Testis (tissue), 2 donors: ENCODE data around the gene SOWAHC.

Experiments used
- POLR2A ChIP-seq: fragments of 450-650 bp; IDR thresholded peaks from one replicate; pipeline ENCODE4 v1.6.1; 2017; ENCODE audit warnings: antibody characterized with exemption, mild to moderate bottlenecking, moderate library complexity
- TF ChIP-seq, protein P1 (sequence below), 3 experiments: fragments of 450-650 bp in 2 of 3; fragments of 200-600 bp in 1 of 3; sonication (generic) in 1 of 3; IDR thresholded peaks; one replicate each; pipeline ENCODE4 v1.5.1; 2016 to 2019; ENCODE audit warnings: antibody characterized with exemption in 3 of 3, mild to moderate bottlenecking in 2 of 3, moderate library complexity in 1 of 3

DNA sequence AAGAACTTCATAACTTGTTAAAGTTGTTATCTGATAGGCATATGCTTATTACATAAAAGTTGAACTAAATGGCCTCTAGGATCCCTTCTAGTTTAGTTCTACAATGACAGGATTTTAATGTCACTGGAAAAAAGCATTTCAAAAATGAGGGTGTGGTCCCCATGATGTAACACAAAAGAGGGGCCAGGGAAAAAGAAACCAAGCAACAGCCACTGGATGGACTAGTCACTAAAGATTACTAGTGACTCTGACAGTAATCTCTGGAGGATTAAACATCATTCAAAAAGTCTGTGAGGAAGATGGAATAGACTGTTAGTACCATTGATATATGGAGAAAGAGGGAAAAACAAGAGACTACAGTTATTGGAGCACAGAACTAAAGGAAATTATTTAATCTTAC lies 23.0 kb upstream of the SOWAHC start:
- TF ChIP-seq, protein P1, sequence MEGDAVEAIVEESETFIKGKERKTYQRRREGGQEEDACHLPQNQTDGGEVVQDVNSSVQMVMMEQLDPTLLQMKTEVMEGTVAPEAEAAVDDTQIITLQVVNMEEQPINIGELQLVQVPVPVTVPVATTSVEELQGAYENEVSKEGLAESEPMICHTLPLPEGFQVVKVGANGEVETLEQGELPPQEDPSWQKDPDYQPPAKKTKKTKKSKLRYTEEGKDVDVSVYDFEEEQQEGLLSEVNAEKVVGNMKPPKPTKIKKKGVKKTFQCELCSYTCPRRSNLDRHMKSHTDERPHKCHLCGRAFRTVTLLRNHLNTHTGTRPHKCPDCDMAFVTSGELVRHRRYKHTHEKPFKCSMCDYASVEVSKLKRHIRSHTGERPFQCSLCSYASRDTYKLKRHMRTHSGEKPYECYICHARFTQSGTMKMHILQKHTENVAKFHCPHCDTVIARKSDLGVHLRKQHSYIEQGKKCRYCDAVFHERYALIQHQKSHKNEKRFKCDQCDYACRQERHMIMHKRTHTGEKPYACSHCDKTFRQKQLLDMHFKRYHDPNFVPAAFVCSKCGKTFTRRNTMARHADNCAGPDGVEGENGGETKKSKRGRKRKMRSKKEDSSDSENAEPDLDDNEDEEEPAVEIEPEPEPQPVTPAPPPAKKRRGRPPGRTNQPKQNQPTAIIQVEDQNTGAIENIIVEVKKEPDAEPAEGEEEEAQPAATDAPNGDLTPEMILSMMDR (IDR thresholded peaks at IDR 0.05), result no peak
- no peak for TF ChIP-seq POLR2A
